HG03460 (cell line): ENCODE data around the gene PPIG.
"Not testable (repeated sequence)": the region's sequence is repeated elsewhere in the genome, so short reads cannot be mapped to it uniquely, and the experiment has no call there.

Experiments used
- ATAC-seq: cut with Tn5 transposase; IDR thresholded peaks from one replicate; pipeline ENCODE4 v1.9.1; 2021; ENCODE audit not compliant: unreplicated experiment

PPIG gene

DNA sequence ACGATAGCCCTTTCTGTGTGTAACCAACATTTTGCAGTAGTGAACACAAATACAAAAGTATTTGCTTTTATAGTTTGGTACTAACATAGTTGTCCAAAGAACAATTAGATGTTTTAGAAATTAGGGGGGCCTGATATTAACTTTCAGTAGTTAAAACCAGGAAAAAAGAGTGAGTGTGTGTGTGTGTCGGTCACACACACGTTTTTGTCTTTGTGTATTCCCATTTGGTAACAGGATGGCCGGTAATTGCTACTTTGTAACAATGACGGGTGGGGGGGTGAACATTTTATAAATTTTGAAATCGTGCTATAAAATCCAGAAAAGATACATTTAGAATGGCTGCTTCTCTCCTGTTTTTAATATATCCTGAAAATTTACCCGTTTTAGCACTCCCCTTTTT lies 1.5 kb downstream of the PPIG start:
- ATAC-seq = no peak

DNA sequence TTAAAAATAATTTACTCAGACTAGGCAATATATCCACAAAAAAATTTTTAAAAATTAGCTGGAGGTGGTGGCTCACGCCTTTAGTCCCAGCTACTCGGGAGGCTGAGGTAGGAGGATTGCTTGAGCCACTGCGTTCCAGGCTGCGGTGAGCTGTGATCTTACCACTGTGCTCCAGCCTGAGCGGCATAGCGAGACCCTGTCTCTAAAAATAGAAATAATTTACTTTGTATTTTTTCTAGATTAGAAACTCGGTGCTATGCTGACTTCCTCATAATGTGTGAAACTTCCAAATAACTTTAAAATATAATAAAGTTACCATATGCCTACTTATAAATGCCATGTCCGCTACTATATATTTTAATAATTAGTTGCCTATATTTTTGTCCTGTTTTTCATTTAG lies 6.7 kb downstream of the PPIG start:
- ATAC-seq = no peak

DNA sequence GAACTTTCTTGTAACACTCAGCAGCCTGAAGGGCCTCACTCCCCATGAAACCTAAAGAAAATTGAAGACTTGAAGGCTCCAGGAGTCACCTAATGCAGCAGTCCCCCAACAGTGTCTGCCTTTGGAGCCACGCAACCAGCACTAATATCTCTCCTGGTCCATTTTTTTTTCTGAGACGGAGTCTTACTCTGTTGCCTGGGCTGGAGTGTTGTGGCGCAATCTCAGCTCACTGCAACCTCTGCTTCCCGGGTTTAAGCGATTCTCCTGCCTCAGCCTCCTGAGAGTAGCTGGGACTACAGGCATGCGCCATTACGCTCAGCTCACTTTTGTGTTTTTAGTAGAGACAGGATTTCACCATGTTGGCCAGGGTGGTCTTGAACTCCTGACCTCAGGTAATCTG lies 12.4 kb downstream of the PPIG start:
- ATAC-seq = not testable (repeated sequence)

DNA sequence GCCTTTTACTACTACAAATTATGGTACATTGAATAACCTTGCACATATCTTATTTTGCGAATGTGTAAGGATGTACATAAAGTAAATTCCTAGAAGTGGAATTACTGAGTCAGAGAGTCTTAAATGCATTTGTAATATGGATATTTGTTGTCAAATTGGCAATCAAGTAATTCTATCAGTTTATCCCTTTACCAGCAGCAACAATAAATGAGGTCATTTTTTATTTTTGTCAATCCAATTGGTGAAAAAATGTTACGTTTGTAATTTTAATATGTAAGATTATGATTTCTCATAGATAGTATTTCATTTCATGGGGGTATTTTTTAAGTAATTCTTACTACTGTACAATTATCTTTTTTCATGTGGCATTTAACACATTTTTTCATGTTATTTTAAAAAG lies 14.8 kb downstream of the PPIG start:
- ATAC-seq = no peak

DNA sequence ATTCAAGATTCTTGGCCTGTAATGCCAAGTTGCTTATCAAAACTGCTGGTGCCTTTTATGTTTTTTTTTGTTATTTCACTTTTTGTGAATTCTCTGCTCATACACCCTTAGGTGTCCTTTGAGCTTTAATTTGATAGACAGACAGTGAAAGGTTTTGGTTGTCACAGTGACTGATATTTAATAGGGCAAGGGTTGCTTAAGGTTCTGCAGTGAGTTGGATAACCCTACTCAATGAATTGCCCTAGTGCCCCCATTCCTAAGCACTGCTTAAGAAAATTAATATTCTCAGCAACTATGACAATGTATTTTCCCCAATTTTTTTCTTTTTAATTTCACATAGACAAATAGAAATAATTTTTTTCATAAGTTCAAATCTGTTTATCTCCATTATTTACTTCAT lies 15.4 kb downstream of the PPIG start:
- no peak for ATAC-seq

DNA sequence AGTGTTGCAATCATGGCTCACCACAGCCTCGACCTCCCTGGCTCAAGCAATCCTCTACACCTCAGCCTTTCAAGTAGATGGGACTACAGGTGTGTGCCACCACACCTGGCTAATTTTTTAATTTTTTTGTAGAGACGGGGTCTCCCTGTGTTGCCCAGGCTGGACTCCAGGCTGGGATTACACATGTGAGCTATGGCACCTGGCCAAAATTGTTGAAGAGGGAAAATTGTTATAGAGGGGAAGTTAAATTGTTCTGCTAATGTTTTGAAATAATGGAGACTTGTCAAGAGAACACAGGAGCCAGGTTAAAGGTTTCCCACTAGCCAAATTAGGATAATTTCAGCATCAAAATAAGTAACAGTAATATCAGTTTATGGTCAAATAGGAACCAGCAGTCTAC lies 25.1 kb downstream of the PPIG start:
- ATAC-seq = no peak

DNA sequence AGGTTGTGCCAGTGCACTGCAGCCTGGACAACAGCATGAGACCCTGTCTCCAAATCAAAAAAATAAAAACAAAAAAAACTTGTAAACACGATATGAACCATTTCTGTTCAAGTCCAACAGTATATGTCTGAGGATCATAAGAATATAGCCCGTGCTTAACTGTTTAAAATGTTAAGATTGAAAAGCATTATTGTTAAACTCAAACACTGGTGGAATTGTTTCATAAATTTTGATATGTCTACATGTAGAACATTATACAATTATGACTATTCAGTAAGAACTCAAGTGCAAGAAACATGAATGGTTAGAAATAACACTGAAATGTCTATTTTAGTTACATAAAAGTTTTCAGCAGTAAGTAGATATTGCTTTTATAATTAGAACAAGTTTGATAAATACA lies 29.7 kb downstream of the PPIG start:
- ATAC-seq = no peak

DNA sequence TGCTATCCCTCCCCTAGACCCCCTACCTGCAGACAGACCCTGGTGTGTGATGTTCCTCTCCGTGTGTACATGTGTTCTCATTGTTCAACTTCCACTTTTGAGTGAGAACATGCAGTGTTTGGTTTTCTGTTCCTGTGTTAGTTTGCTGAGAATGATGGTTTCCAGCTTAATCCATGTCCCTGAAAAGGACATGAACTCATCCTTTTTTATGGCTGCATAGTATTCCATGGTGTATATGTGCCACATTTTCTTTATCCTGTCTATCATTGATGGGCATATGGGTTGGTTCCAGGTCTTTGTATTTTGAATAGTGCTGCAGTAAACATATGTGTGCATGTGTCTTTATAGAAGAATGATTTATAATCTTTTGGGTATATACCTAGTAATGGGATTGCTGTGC lies 31.8 kb downstream of the PPIG start:
- ATAC-seq = not testable (repeated sequence)

DNA sequence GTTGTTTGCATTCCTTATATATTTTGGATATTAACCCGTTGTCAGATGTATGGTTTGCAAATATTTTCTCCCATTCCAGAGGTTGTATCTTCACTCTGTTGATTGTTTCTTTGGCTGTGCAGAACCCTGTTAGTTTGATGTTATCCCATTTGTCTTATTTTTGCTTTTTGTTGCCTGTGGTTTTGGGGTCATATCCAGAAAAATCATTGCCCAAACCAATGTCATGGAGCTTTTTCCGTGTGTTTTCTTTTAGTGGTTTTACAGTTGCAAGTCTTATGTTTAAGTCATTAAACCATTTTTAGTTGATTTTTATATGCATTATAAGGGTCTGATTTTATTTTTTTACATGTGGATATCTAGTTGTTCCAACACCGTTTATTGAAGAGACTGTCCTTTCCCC lies 35.8 kb downstream of the PPIG start:
- no peak for ATAC-seq

DNA sequence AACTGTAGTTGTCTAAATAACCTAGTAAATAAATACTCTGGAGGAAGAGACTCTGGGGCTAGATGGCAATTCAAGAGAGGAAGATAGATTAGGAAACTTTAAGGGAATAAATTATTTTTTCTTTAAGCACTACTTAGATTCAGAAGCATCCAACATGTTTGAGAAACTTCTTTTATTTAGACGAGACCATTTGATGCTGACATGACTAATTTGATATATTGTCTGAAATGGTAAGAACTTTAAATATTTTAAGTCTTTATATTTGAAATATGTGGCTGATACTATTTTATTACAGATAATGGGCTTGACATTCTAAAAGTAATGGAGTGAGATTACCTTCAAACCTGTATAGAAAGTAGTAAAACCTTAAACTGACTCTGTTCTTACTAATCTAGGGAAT lies 36.4 kb downstream of the PPIG start:
- no peak for ATAC-seq

DNA sequence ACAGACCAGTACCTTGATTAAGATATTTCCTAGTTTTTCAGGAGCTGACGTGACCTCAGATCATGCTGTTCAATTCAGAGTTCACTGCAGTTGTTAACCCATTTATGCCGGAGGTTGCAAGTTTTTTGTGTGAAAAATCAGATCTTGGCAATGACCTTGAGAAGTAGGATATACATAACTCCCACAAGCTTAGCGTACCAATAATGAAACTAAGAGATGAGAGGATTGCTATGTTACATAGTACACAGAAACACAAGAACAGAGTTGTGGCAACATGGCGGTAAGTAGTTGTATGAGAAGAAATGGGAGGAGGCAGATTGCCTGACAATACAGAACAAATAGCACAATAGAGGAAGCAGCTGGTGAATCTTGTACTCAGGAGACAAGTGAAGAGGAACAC lies 39.1 kb downstream of the PPIG start:
- ATAC-seq = no peak

DNA sequence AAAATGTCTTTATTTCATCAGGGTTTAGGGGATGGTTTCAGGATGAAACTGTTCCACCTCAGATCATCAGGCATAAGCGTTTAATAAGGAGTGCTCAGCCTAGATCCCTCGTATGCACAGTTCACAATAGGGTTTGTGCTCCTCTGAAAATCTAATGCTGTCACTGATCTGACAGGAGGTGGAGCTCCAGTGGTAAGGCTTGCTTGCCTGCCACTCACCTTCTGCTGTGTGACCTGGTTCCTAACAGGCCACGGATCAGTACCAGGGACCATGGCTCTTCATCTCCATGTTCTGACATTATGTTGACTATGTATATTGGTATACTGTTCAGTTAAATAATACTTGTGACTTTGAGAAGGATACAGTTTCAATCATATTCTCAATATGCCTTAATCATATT lies 41.6 kb downstream of the PPIG start:
- ATAC-seq = no peak

DNA sequence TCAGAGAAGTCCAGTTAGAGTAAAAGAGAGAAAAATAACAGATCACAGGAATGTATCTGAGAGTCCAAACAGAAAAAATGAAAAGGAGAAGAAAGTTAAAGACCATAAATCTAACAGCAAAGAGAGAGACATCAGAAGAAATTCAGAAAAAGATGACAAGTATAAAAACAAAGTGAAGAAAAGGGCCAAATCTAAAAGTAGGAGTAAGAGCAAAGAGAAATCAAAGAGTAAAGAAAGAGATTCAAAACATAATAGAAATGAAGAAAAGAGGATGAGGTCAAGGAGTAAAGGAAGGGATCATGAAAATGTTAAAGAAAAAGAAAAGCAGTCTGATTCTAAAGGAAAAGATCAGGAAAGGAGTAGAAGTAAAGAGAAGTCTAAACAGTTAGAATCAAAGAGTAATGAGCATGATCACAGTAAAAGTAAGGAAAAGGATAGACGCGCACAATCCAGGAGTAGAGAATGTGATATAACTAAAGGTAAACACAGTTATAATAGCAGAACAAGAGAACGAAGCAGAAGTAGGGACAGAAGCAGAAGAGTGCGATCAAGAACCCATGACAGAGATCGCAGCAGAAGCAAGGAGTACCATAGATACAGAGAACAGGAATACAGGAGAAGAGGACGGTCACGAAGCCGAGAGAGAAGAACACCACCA lies 52.4 kb downstream of the PPIG start:
- ATAC-seq = no peak

DNA sequence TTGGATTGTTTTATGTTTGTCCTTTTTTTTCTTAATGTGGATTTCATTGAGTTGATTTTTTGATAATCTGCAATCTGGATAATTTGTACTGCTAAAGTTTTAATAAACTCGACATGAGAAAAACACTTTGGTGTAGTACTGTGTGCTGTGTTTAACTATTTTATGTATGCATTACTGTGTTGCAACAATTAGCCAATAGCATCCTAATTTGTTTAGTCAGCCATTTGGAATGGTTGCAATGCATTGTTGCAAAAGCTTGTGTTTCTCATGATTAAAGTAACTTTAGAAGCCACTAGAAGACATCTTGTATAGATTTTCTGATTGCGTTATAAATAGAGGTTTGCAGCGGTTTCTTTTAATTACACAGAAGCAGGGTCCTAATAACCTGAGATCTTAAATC lies 53.5 kb downstream of the PPIG start:
- ATAC-seq = no peak

DNA sequence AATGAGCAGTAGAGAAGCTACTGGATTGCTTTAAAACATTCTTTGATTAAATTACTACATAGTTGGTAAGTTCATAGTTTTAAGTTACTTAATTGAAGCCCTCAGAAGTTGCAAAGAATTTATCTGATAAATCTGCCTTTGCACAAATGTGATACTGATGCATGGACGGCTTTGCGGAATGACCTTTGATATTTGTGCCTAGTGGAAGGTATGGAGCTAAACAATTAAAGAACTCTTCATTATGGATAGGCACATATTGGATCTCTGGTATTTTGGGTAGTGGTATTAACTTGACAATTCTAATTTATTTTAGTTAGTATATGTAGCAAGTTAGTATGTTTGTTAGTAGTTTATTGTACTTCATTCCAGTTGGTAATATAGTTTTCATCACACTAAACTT lies 56.0 kb downstream of the PPIG start:
- ATAC-seq = no peak

DNA sequence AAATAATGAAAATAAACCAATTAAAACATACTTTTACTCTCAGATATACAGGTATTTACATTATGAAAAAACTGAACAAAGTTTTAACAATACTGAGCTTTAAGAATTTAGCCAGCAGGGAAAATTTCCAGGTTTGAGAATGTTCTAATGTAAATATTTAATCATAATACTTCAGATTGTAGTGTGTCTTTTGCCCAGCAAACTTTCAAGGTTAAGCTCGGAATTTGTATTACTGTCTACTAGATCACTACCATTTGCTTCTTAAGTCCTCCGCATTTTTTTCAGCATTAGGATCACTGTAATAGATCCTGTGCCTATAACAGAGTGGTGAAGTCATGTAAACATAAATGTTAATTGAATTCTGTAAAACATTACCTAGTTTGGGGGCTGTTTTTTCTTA lies 57.3 kb downstream of the PPIG start:
- no peak for ATAC-seq

DNA sequence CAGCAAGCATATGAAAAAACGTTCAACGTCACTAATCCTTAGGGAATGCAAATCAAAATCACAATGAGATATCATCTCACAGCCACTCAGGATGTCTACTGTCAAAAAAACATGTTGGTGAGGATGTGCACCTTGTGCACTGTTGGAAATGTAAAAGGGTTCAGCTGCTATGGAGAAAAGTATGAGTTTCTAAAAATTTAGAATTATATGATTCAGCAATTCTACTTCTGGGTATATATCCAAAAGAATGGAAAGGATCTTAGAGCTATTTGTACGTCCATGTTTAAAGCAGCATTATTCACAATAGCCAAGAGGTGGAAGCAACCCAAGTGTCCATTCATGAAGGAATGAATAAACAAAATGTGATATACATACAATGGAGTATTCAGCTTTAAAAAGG lies 60.0 kb downstream of the PPIG start:
- ATAC-seq = no peak

DNA sequence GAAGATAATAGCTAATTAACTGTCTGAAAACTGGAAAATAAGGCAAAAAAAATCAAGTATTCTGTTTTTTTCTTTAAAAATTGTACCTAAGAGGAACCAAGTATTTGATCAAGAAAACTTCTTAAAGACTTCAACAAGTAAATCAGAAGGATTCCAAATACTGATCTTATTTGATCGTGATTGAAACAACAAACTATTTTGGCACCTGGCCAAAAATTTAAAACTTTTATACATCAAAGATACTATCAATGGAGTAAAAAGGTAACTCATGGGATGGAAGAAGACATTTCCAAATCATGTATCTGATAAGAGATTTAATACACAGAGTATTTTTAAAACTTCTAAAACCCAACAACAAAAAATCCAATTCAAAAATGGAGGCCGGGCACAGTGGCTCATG lies 63.3 kb downstream of the PPIG start:
- ATAC-seq = no peak

DNA sequence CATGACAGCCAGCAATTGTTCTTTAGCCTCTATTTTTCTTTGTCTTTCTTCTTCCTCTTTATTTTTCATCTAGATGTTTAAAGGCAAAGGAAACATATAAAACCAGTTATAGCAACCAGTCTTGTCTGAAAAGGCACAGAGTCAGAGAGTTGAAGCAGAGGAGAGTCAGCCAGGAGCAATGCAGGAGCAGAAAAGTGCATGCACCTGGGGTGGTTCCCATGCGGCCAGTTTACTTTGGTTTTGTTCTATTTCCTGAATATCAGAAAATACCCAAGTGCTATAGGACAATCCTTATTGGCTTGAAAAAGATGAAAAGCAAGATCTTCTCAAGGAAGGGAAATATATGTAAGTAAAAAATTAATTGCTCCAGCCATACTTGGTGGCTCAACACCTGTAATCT lies 65.1 kb downstream of the PPIG start:
- ATAC-seq = no peak

DNA sequence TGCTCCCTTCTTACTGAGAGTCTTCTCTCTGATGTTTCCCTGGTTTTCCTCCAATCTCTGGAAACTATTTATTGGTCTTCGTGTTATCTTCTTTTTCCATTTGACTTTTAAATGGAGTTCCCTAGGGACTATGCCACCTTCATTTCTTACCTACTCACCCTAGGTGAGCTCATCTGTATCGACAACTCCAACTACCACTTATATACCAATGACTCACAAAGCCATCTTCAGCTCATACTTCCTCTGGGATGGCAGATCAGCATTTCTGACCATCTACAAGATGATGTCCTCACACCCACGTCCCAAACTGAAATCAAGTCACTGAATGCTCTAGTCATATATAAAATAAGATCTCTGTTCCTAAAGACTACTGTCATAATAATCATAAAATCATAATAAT lies 69.5 kb downstream of the PPIG start:
- no peak for ATAC-seq

DNA sequence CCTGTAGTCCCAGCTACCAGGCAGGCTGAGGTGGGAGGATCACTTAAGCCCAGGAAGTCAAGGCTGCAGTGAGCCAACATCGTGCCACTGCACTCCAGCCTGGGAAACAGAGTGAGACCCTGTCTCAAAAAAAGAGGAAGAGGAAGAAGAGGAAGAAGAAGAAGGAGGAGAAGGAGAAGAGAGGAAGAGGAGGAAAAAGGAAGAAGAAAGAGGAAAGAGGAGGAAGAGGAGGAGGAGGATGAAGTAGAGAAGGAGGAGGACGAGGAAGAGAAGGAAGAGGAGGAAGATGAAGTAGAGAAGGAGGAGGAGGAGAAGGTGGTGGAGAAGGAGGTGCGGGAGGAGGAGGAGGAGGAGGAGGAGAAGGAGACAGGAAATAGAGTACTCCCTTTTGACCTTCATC lies 72.0 kb downstream of the PPIG start:
- ATAC-seq = no peak

DNA sequence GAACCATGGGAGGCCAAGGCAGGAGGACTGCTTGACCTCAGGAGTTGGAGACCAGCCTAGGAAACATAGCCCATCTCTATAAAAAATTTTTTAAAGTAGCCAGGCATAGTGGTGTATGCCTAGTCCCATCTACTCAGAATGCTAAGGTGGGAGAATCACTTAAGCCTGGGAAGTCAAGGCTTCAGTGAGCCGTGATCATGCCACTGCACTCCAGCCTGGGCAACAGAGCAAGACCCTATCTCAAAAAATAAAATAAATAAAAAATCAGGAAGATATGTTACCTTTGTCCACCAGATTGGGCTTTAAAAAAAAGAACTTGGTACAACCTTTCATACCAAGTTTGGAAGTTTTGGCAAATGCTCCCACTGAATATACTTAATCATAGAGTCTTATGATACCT lies 74.7 kb downstream of the PPIG start:
- no peak for ATAC-seq

DNA sequence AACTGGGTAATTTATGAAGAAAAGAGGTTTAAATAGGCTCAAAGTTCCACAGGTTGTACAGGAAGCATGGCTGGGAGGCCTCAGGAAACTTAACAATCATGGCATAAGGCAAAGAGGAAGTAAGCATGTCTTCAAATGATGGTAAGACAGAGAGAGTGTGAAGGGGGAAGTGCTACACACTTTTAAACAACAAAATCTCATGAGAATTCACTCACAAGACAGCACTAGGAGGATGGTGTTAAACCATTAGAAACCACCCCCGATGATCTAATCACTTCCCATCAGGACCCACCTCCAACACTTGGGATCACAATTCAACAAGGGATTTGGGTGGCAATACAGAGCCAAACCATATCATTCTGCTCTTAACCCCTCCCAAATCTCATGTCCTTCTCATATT lies 75.2 kb downstream of the PPIG start:
- no peak for ATAC-seq

DNA sequence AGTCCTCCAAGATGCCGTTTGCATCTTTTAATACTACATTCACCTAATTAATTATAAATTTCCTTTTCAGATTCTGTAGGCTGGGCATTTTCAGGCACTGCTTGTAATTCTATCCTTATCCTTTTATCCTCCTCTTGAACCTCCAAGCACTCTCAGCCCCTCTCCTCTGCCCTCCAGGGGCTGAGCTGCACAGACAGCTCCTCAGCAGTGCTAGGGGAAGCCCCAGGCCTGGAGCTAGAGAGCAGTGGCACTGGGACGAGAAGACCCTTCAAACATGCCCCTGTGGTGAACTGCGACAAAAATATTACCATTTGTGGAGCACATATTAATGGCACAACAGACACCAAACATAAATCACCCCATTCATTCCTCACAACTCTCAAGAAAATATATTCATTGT lies 77.1 kb downstream of the PPIG start:
- ATAC-seq = no peak
